Measurements from ENCODE around the gene UBE2O. TPM values are rescaled to one million over a fixed set of nuclear protein-coding genes. Genes with fewer than 3 reads are reported as not detected.

Gene UBE2O
- total RNA-seq, 1 donor from 2014 or later = 19.3 TPM

- no peak for DNase-seq
- no peak for ATAC-seq
- Histone ChIP-seq H3K36me3 (no peaks in the 10 kb centered on the region), H3K27me3 (no peaks in the 10 kb centered on the region), H3K9me3 (no peaks in the 10 kb centered on the region), H3K4me3 (no peak overlapping the region), H3K27ac (no peak overlapping the region), H3K4me1 (no peaks in the 10 kb centered on the region)
- intact Hi-C loops (cut with DNase I) = no loop called here
- TF ChIP-seq CTCF (IDR thresholded peaks at IDR 0.05) = no peak
These were observed 14.0 kb downstream of the UBE2O start for GRCh38 chr17:76438906-76439305.

- Histone ChIP-seq H3K27me3 (no peaks in the 10 kb centered on the region), H3K27ac (no peak overlapping the region), H3K4me1 (no peaks in the 10 kb centered on the region), H3K9me3 (no peaks in the 10 kb centered on the region), H3K4me3 (no peak overlapping the region), H3K36me3 (no peaks in the 10 kb centered on the region)
- no peak for TF ChIP-seq CTCF (IDR thresholded peaks at IDR 0.05)
- intact Hi-C loops (cut with DNase I) = no loop called here
- no peak for ATAC-seq
- DNase-seq = no peak
These were observed 15.2 kb downstream of the UBE2O start for GRCh38 chr17:76437467-76438402.

GRCh38 chr17:76435751-76436150 is 17.2 kb downstream of the UBE2O start:
- Histone ChIP-seq H3K36me3 (no peaks in the 10 kb centered on the region), H3K4me3 (no peak overlapping the region), H3K9me3 (no peaks in the 10 kb centered on the region), H3K27me3 (no peaks in the 10 kb centered on the region), H3K27ac (no peak overlapping the region), H3K4me1 (peaks cover 11% of the 10 kb centered on the region)
- TF ChIP-seq CTCF (IDR thresholded peaks at IDR 0.05) = no peak
- DNase-seq (no peak), ATAC-seq (no peak)
- intact Hi-C loops (cut with DNase I) = no loop called here

- DNase-seq (no peak), ATAC-seq (no peak)
- H3K4me1 ChIP-seq = peaks cover 11% of the 10 kb centered on the region
- H3K9me3 ChIP-seq = no peaks in the 10 kb centered on the region
- no peak overlapping the region for H3K4me3 ChIP-seq
- intact Hi-C loops (cut with DNase I) = no loop called here
- no peak overlapping the region for H3K27ac ChIP-seq
- H3K36me3 ChIP-seq = no peaks in the 10 kb centered on the region
- no peaks in the 10 kb centered on the region for H3K27me3 ChIP-seq
- TF ChIP-seq CTCF (IDR thresholded peaks at IDR 0.05) = no peak
These were observed 18.1 kb downstream of the UBE2O start for GRCh38 chr17:76434870-76435269.

- no peak for ATAC-seq
- no peaks in the 10 kb centered on the region for H3K9me3 ChIP-seq
- H3K27ac ChIP-seq = no peak overlapping the region
- intact Hi-C loops (cut with DNase I) = no loop called here
- H3K27me3 ChIP-seq = no peaks in the 10 kb centered on the region
- H3K4me3 ChIP-seq = no peak overlapping the region
- H3K4me1 ChIP-seq = peaks cover 11% of the 10 kb centered on the region
- TF ChIP-seq CTCF (IDR thresholded peaks at IDR 0.05) = no peak
- no peak for DNase-seq
- no peaks in the 10 kb centered on the region for H3K36me3 ChIP-seq
These were observed 19.3 kb downstream of the UBE2O start for GRCh38 chr17:76433693-76434092.
